Esophagus squamous epithelium (tissue), 5 donors: ENCODE measurements around the gene DNAH1. TPM values are rescaled to one million over a fixed set of nuclear protein-coding genes. Genes with fewer than 3 reads are reported as not detected.

Experiments
- DNase-seq: peaks from one replicate; lab custom pipeline; 2025; lab: John Stamatoyannopoulos, UW
- H3K27ac ChIP-seq, 4 donors: fragments of 200-600 bp; sonication (generic); one replicate each; pipeline ENCODE4 v1.5.1; 2016 to 2019; ENCODE audit warnings: mild to moderate bottlenecking in 1 of 4
- H3K27me3 ChIP-seq, 4 donors: fragments of 200-600 bp; sonication (generic); 1 replicate in 3 of 4; 2 replicates in 1 of 4; pipeline versions ENCODE4 v1.5.1 to v1.6.0; 2017 to 2021; ENCODE audit warnings: antibody characterized with exemption in 1 of 4
- H3K36me3 ChIP-seq, 3 donors: fragments of 200-600 bp; sonication (generic); one replicate each; pipeline ENCODE4 v1.5.1; 2016 to 2019
- H3K4me1 ChIP-seq, 3 donors: fragments of 200-600 bp; sonication (generic); one replicate each; pipeline ENCODE4 v1.5.1; 2017 to 2019
- H3K4me3 ChIP-seq, 4 donors: fragments of 200-600 bp; sonication (generic); 1 replicate in 3 of 4; 2 replicates in 1 of 4; pipeline ENCODE4 v1.5.1; 2016 to 2019; ENCODE audit warnings: mild to moderate bottlenecking in 2 of 4, moderate library complexity in 1 of 4
- H3K9me3 ChIP-seq, 3 donors: fragments of 200-600 bp; sonication (generic); one replicate each; pipeline ENCODE4 v1.5.1; 2016 to 2019
- POLR2A ChIP-seq, 4 donors: fragments of 450-650 bp; IDR thresholded peaks; one replicate each; pipeline ENCODE4 v1.6.1; 2017; ENCODE audit warnings: antibody characterized with exemption in 4 of 4, mild to moderate bottlenecking in 4 of 4, moderate library complexity in 3 of 4
- WGBS, 2 donors: methylation state at CpG; one replicate each; pipeline ENCODE4 v1.1.5; 2018; 5-methylcytosine and 5-hydroxymethylcytosine counted together
- intact Hi-C: fragments of 100-400 bp; cut with DNase I; formaldehyde crosslinking; loops from one replicate; pipeline ENCODE4 v1.15.0; 2022
- total RNA-seq, 4 donors: library from RNA; depleted of rRNA; stranded (reverse); fragments of >200 nt; gene quantifications; one replicate each; pipeline ENCODE4 v1.1.0, GENCODE V29; 2016
- TF ChIP-seq, protein P1 (sequence below), 6 experiments: fragments of 450-650 bp in 4 of 6; fragments of 200-600 bp in 2 of 6; sonication (generic) in 2 of 6; IDR thresholded peaks; one replicate each; pipeline ENCODE4 v1.5.1; 2016 to 2019; ENCODE audit warnings: antibody characterized with exemption in 6 of 6, mild to moderate bottlenecking in 4 of 6, moderate library complexity in 4 of 6
- donor health status: DM: yes; HTN: yes; CAD: no.

Gene DNAH1
- total RNA-seq, 4 donors from 2014 or later = 1.3 to 5.9 (median 1.9) TPM

DNA sequence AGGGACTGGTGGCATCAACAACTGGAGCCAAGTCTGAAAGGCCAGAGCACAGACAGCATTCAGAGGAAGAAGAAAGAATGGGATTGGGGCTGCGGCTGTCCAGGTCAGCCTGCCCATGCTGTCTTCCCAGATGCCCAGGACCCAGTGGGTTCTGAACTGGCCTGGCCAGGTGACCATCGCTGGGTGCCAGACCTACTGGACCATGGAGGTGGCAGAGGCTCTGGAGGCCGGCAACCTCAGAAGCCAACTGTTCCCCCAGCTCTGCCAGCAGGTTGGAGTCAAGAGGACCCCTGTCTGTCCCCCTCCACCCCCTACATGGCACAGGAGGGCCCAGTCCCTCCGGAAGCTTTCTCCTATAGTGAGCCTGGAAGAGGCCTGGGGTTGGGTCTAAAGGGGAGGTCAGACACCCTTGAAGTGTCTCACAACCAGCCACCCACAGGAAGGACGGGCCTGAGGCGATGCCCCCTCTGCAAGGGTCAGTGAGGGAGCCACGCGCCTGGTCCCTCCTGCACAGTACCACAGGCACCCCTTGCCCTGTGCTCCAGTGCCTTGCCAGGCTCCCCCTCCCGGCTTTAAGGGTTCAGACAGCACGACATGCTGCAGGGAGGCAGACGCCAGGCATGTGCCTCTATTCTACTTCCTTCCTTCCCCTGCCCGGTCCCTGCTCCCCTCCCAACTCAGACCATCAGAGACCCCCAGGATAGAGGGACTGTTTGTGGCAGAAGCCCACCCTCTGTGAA lies 43.2 kb downstream of the DNAH1 start:
- Histone ChIP-seq H3K4me1 (no peaks in the 10 kb centered on the region), H3K27ac (no peak overlapping the region)

DNA sequence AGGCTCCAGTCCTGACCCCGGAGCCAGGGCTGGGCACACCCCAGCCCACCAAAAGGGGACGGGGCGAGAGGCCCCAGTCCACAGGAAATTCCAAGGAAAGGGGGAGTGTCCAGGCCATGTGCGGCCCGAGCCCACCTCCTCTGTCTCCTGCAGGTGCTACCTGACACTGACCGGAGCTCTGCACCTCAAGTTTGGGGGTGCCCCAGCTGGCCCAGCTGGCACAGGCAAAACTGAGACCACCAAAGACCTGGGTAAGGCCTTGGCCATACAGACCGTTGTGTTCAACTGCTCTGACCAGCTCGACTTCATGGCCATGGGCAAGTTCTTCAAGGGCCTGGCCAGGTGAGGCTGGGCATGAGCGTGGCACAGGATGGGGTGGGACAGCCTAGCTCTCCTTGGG lies 44.9 kb downstream of the DNAH1 start:
- H3K27me3 ChIP-seq = no peaks in the 10 kb centered on the region
- H3K4me3 ChIP-seq = no peak overlapping the region
- H3K4me1 ChIP-seq = no peaks in the 10 kb centered on the region
- DNase-seq = no peak
- intact Hi-C loops = no loop called here
- H3K36me3 ChIP-seq = peaks cover 0 to 89% (median 10%) of the 10 kb centered on the region in 3 donors
- WGBS, 2 donors = 80 to 100% methylated on average over 1 of the region's 9 CpGs
- H3K9me3 ChIP-seq = no peaks in the 10 kb centered on the region
- no peak overlapping the region for H3K27ac ChIP-seq
- no peak for TF ChIP-seq POLR2A (IDR thresholded peaks at IDR 0.05)
- TF ChIP-seq, protein P1, sequence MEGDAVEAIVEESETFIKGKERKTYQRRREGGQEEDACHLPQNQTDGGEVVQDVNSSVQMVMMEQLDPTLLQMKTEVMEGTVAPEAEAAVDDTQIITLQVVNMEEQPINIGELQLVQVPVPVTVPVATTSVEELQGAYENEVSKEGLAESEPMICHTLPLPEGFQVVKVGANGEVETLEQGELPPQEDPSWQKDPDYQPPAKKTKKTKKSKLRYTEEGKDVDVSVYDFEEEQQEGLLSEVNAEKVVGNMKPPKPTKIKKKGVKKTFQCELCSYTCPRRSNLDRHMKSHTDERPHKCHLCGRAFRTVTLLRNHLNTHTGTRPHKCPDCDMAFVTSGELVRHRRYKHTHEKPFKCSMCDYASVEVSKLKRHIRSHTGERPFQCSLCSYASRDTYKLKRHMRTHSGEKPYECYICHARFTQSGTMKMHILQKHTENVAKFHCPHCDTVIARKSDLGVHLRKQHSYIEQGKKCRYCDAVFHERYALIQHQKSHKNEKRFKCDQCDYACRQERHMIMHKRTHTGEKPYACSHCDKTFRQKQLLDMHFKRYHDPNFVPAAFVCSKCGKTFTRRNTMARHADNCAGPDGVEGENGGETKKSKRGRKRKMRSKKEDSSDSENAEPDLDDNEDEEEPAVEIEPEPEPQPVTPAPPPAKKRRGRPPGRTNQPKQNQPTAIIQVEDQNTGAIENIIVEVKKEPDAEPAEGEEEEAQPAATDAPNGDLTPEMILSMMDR (IDR thresholded peaks at IDR 0.05) = no peak

More for the DNA sequence above, 43.2 kb downstream of the DNAH1 start:
- Histone ChIP-seq H3K27me3 (no peaks in the 10 kb centered on the region), H3K4me3 (no peak overlapping the region), H3K36me3 (peaks cover 4 to 93% (median 10%) of the 10 kb centered on the region in 3 donors), H3K9me3 (no peaks in the 10 kb centered on the region)
- intact Hi-C loops = no loop called here
- no peak for TF ChIP-seq POLR2A (IDR thresholded peaks at IDR 0.05)
- TF ChIP-seq, protein P1 (IDR thresholded peaks at IDR 0.05) = no peak
- WGBS, 2 donors = 87 to 100% methylated on average over 2 to 7 of the region's 12 CpGs
- no peak for DNase-seq

DNA sequence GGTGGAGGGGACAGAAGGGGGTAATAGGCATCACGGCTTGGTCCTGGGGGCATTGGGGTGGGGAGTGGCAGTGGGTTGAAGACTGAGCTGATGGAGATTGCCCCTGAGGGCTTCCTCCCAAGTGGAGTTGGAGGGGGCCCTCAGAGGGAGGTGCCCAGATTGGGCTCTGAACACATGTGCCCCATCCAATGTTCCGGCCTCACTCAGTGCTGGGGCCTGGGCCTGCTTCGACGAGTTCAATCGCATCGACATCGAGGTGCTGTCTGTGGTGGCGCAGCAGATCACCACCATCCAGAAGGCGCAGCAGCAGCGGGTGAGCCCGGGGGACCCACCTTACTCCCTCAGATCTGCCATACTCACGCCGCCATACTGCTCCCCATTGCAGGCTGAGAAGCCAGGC lies 45.3 kb downstream of the DNAH1 start:
- Histone ChIP-seq H3K27me3 (no peaks in the 10 kb centered on the region), H3K9me3 (no peaks in the 10 kb centered on the region), H3K36me3 (peaks cover 0 to 89% (median 10%) of the 10 kb centered on the region in 3 donors), H3K27ac (no peak overlapping the region), H3K4me3 (no peak overlapping the region), H3K4me1 (no peaks in the 10 kb centered on the region)
- intact Hi-C loops = no loop called here
- WGBS, 2 donors = 94 to 97% methylated on average over 5 to 12 of the region's 13 CpGs
- no peak for TF ChIP-seq POLR2A (IDR thresholded peaks at IDR 0.05)
- TF ChIP-seq, protein P1 (IDR thresholded peaks at IDR 0.05) = no peak
- DNase-seq = no peak

DNA sequence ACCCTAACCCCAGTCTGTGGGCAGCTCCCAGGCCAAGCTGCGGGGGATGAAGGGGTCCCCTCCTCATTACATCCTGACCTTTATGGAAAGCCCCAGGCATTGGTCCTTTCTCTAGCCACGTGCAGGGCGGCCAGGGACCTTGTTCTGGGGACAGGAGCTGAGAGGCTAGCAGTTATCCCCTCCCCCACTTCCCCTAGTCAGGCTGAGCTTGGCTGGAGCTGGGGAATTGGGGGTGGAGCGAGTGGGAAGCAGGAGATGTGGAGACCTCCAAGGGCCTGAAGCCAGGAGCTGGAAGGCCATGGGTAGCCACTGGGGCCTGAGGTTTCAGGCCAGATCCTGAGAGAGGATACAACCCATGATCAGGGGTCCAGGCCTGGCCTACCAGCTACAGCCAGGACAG lies 45.8 kb downstream of the DNAH1 start:
- Histone ChIP-seq H3K9me3 (no peaks in the 10 kb centered on the region), H3K4me3 (no peak overlapping the region), H3K4me1 (no peaks in the 10 kb centered on the region), H3K27me3 (no peaks in the 10 kb centered on the region), H3K27ac (no peak overlapping the region), H3K36me3 (peaks cover 0 to 89% (median 10%) of the 10 kb centered on the region in 3 donors)
- no peak for DNase-seq
- WGBS, 2 donors = no CpG with 5 or more reads among the region's 4 CpGs
- intact Hi-C loops = no loop called here
- TF ChIP-seq, protein P1 (IDR thresholded peaks at IDR 0.05) = no peak
- TF ChIP-seq POLR2A (IDR thresholded peaks at IDR 0.05) = no peak

DNA sequence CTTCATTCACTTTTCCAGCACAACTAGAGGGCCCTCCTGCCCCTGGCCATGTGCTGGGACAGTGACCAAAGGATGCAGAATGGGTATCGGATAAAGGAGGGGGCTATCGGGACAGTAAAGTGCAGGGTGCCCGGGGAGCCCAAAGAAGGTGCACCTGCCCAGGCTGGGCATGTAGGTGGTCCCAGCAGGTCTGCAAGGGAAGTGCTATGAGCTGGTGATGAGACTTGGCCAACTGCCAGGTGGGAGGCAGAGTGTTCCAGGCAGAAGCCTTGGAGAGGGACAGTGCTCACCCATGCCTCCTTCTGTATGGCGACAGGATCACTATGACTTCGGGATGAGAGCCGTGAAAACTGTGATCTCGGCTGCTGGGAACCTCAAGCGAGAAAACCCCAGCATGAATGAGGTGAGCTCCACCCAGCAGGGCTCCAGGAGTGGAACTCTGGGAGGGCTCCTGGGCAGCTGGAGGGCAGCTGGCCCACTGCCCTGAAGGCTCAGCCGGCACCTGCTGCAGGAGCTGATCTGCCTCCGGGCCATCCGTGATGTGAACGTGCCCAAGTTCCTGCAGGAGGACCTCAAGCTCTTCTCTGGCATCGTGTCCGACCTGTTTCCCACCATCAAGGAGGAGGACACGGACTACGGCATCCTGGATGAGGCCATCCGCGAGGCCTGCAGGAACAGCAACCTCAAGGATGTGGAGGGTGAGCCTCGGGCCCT lies 48.4 kb downstream of the DNAH1 start:
- Histone ChIP-seq H3K36me3 (peaks cover 0 to 73% (median 10%) of the 10 kb centered on the region in 3 donors), H3K27ac (no peak overlapping the region), H3K27me3 (no peaks in the 10 kb centered on the region), H3K4me3 (no peak overlapping the region), H3K9me3 (no peaks in the 10 kb centered on the region), H3K4me1 (no peaks in the 10 kb centered on the region)
- DNase-seq = no peak
- no peak for TF ChIP-seq POLR2A (IDR thresholded peaks at IDR 0.05)
- TF ChIP-seq, protein P1 (IDR thresholded peaks at IDR 0.05) = no peak
- intact Hi-C loops = no loop called here
- WGBS, 2 donors = 91 to 94% methylated on average over 7 to 12 of the region's 19 CpGs
